ENCODE measurements around the gene SPEG.

Gene SPEG

DNA sequence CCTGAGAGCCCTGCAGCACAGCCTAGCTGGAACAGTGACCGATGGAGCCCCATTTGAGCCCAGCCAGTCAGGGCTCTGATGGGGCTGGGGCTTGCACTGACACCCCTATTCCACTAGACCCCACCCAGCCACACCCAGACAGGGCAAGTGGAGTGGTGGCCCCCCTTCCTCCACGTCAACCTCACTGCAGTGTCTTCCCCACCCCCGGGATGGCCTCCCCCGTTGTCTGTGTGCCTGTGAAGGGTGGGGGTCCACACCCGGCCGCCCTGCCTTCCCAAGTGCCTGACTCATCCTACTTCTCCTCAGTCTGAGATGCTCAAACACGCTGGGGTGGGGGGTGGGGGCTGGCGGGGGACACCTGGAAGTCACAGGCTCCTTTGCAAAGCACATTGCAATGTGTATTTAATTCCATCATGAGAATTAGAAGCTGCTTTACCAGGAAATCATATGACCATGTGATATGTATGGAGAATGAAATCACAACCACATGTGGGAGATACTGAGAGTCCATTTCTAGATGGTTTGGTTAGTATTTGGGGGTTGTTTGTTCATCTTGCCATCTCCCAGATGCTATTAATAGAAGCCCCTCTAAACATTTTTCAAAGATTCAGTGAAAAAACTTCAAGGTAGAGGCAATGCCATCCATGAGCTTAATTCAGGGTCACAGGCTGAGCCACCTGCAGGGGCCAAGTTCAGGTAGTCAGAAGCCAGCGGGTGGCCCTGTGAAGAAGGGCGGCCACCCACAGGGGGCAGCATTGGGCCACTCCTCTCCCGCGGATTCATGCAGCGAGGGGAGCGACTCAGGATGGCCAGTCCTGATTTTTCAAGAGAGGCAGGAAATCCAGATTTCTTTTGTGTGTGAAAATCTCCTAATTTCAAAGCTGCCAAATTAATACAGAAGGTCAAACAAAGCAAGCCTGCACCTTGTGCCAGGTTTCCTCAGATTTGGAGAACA, 41.3 kb downstream of the SPEG start:
- in situ Hi-C loops (cut with HindIII; ENCODE audit: low sequenced_read_pairs): no loop called here

DNA sequence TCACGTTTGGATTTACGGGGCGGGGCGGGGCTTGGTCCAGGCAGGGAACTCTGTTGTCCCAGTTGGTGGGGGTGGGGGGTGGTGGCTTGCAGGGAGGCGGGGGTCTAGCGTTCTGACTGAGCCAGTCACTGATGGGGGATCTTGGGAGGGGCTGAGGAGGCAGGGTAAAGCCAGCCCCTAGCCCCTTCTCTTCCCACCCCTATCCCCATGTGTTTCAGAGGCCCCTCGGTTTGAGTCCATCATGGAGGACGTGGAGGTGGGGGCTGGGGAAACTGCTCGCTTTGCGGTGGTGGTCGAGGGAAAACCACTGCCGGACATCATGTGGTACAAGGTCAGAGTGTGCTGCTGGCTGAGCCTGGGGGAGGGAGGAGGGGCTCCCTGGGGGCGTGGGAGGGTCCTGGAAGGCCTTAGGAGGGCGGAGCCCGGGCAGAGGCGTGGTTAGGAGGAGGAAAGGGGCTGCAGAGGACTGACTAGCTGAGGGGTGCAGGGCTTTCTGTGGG, 42.1 kb downstream of the SPEG start:
- in situ Hi-C loops (cut with HindIII; ENCODE audit: low sequenced_read_pairs): no loop called here

DNA sequence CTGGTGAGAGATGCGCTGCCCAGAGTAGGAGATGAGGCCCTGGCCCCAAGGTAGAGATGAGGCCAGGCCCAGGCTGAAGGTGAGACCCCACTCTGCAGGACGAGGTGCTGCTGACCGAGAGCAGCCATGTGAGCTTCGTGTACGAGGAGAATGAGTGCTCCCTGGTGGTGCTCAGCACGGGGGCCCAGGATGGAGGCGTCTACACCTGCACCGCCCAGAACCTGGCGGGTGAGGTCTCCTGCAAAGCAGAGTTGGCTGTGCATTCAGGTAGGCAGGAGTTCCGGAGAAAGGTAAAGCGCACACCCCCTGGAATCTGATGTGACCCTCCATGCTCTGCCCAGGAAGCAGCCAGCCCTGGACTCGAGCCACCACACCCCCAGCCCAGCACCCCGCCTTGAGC, 42.5 kb downstream of the SPEG start:
- in situ Hi-C loops (cut with HindIII; ENCODE audit: low sequenced_read_pairs): no loop called here

- in situ Hi-C loops (cut with HindIII; ENCODE audit: low sequenced_read_pairs): no loop called here
These were observed 43.2 kb downstream of the SPEG start for GRCh38 chr2:219477815-219478214.

DNA sequence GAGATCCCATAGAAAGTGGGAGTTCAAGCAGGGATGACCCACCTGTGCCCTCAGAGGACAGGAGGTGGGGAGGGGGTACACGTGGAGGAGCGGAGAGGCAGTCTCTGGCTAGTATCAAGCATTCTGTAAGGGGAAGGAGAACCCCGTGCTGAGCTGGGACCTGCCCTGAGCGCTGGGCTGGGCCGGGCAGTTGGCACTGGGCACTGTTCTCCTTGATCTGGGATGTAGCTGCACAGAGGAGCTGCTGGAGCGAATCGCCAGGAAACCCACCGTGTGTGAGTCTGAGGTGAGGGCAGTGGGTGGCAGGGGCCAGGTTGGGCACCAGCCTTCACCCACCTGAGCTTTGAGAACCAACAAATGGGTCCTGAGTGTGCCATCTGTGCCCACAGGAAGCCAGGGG, 44.3 kb downstream of the SPEG start:
- in situ Hi-C loops (cut with HindIII; ENCODE audit: low sequenced_read_pairs): no loop called here

DNA sequence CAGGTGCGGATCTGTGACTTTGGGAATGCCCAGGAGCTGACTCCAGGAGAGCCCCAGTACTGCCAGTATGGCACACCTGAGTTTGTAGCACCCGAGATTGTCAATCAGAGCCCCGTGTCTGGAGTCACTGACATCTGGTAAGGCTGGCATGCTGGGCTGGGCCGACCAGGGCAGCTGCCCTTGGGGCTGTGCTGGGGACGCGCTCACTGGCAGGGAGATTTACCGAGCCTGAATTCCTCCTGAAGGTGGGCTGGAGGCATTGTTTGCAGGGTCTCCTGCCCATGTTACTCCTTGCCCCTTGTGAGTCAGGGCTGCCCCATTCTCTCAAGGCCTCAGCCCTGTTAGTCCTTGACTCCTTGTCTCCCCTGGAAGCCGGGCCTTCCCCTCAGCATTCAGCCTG, 45.4 kb downstream of the SPEG start:
- in situ Hi-C loops (cut with HindIII; ENCODE audit: low sequenced_read_pairs): no loop called here

GRCh38 chr2:219482674-219483405, 48.2 kb downstream of the SPEG start:
- in situ Hi-C loops (cut with HindIII; ENCODE audit: low sequenced_read_pairs): no loop called here

DNA sequence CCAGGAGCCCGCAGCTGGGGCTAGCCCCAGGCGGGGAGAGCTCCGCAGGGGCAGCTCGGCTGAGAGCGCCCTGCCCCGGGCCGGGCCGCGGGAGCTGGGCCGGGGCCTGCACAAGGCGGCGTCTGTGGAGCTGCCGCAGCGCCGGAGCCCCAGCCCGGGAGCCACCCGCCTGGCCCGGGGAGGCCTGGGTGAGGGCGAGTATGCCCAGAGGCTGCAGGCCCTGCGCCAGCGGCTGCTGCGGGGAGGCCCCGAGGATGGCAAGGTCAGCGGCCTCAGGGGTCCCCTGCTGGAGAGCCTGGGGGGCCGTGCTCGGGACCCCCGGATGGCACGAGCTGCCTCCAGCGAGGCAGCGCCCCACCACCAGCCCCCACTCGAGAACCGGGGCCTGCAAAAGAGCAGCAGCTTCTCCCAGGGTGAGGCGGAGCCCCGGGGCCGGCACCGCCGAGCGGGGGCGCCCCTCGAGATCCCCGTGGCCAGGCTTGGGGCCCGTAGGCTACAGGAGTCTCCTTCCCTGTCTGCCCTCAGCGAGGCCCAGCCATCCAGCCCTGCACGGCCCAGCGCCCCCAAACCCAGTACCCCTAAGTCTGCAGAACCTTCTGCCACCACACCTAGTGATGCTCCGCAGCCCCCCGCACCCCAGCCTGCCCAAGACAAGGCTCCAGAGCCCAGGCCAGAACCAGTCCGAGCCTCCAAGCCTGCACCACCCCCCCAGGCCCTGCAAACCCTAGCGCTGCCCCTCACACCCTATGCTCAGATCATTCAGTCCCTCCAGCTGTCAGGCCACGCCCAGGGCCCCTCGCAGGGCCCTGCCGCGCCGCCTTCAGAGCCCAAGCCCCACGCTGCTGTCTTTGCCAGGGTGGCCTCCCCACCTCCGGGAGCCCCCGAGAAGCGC, 49.1 kb downstream of the SPEG start:
- in situ Hi-C loops (cut with HindIII; ENCODE audit: low sequenced_read_pairs): no loop called here

DNA sequence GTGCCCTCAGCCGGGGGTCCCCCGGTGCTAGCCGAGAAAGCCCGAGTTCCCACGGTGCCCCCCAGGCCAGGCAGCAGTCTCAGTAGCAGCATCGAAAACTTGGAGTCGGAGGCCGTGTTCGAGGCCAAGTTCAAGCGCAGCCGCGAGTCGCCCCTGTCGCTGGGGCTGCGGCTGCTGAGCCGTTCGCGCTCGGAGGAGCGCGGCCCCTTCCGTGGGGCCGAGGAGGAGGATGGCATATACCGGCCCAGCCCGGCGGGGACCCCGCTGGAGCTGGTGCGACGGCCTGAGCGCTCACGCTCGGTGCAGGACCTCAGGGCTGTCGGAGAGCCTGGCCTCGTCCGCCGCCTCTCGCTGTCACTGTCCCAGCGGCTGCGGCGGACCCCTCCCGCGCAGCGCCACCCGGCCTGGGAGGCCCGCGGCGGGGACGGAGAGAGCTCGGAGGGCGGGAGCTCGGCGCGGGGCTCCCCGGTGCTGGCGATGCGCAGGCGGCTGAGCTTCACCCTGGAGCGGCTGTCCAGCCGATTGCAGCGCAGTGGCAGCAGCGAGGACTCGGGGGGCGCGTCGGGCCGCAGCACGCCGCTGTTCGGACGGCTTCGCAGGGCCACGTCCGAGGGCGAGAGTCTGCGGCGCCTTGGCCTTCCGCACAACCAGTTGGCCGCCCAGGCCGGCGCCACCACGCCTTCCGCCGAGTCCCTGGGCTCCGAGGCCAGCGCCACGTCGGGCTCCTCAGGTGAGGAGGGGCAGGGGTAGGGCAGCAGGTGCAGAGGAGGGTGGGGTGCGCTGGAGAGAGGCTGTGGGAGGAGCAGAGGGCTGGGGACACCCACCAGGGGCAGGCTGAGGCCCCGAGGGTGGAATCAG, 49.9 kb downstream of the SPEG start:
- in situ Hi-C loops (cut with HindIII; ENCODE audit: low sequenced_read_pairs): no loop called here

- in situ Hi-C loops (cut with HindIII; ENCODE audit: low sequenced_read_pairs): no loop called here
These were observed 50.5 kb downstream of the SPEG start for GRCh38 chr2:219485201-219485580.

DNA sequence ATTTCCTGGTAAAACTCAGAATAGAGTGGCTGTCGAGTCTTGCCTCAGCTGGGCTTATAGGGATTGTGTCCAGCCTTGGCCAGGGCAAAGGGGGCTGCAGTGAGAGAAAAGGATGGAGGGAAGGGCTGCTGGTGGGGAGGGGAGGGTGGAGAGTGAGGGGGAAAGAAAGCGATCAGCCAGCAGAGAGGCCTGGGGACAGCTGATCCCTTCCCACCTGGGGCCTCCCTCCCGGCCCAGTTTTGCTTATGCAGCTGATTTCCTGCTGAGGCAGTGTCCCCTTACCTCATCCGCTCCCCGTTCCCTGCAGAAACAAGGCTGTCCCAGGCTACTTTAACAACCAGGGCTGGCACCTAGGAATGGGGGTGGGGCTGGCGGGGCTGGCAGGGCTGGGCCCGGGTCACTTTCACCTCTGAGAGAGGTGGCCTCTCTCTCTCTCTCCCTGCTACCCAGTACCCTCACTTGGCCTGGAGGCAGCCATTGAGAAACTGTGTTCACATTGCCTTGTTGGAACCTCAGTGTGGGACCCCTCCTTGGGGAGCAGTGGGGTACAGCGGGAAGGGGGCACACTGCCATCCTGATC, 51.8 kb downstream of the SPEG start:
- in situ Hi-C loops (cut with HindIII; ENCODE audit: low sequenced_read_pairs): no loop called here

- in situ Hi-C loops (cut with HindIII; ENCODE audit: low sequenced_read_pairs): no loop called here
These were observed 53.7 kb downstream of the SPEG start for GRCh38 chr2:219488149-219488843.

- in situ Hi-C loops (cut with HindIII; ENCODE audit: low sequenced_read_pairs): no loop called here
These were observed 54.2 kb downstream of the SPEG start for GRCh38 chr2:219488844-219489194.

- in situ Hi-C loops (cut with HindIII; ENCODE audit: low sequenced_read_pairs): no loop called here
These were observed 54.7 kb downstream of the SPEG start for GRCh38 chr2:219489315-219489714.

GRCh38 chr2:219490186-219490585, 55.5 kb downstream of the SPEG start:
- in situ Hi-C loops (cut with HindIII; ENCODE audit: low sequenced_read_pairs): no loop called here

DNA sequence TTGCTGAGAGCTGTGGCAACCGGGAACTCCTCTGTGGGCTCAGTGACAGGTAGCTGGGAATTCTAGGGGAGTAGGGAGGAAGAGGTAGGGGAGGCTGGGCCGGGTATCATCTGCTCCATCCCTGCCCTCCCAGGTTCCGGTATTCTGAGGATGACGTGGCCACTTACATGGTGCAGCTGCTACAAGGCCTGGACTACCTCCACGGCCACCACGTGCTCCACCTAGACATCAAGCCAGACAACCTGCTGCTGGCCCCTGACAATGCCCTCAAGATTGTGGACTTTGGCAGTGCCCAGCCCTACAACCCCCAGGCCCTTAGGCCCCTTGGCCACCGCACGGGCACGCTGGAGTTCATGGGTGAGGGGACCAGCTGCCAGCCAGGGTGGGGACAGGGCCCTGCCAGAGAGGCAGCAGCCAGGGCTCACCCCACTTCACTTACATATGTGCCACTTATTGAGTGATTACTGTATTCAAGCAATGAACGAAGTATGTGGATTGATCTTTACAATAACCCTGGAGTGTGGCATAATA, 56.0 kb downstream of the SPEG start:
- in situ Hi-C loops (cut with HindIII; ENCODE audit: low sequenced_read_pairs): no loop called here

GRCh38 chr2:219491278-219491963, 56.8 kb downstream of the SPEG start:
- in situ Hi-C loops (cut with HindIII; ENCODE audit: low sequenced_read_pairs): no loop called here

DNA sequence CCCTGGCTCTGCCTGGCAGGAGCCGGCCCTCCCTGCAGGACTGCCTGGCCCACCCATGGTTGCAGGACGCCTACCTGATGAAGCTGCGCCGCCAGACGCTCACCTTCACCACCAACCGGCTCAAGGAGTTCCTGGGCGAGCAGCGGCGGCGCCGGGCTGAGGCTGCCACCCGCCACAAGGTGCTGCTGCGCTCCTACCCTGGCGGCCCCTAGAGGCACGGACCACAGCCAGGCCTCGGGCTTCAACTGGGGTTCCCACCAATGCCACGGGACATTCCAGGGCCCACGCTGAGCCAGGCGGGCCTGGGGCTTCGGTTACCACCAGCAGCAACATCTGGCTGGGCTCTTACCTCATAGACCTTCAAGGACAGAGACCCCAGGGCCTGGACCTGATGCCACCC, 57.9 kb downstream of the SPEG start:
- in situ Hi-C loops (cut with HindIII; ENCODE audit: low sequenced_read_pairs): no loop called here
